K562 (cell line): Measurements from ENCODE around the gene PYGB. TPM values are rescaled to one million over a fixed set of nuclear protein-coding genes. Genes with fewer than 3 reads are reported as not detected.
A peak's percentile ranks its signal among the peaks of the same experiment; 100 is the strongest.

ENCODE experiments used
- E2F3 ChIP-seq: fragments of 250-450 bp; sonication (Bioruptor Pico); IDR thresholded peaks from 2 replicates; pipeline ENCODE4 v1.4.0; 2020; ENCODE audit warnings: mild to moderate bottlenecking
- GATAD2B ChIP-seq: fragments of 450-650 bp; IDR thresholded peaks from 2 replicates; pipeline ENCODE4 v1.6.1; 2017; ENCODE audit warnings: mild to moderate bottlenecking, borderline replicate concordance
- PCBP1 ChIP-seq: fragments of 200-400 bp; formaldehyde crosslinking; IDR thresholded peaks from 2 replicates; pipeline ENCODE4 v1.6.1; 2018; ENCODE audit warnings: mild to moderate bottlenecking, low read depth, low read length; ENCODE audit not compliant: poor library complexity, severe bottlenecking
- RBFOX2 ChIP-seq: fragments of 200-400 bp; formaldehyde crosslinking; IDR thresholded peaks from 2 replicates; pipeline ENCODE4 v1.6.1; 2017; ENCODE audit warnings: low read depth, mild to moderate bottlenecking, low read length, moderate library complexity
- TAF1 ChIP-seq: IDR thresholded peaks from 2 replicates; pipeline ENCODE4 v1.6.1; 2011; ENCODE audit warnings: mild to moderate bottlenecking, low read length, moderate library complexity; ENCODE audit not compliant: insufficient read depth, control insufficient read depth, severe bottlenecking; ENCODE audit errors: extremely low read depth
- TEAD4 ChIP-seq, 2 experiments: sonication (generic) in 1 of 2; formaldehyde crosslinking in 1 of 2; IDR thresholded peaks; 2 replicates each; pipeline versions ENCODE4 v1.6.1 to v1.8.0; 2012 to 2022; ENCODE audit warnings: borderline replicate concordance in 1 of 2, inconsistent platforms in 1 of 2, low read length in 1 of 2, mild to moderate bottlenecking in 1 of 2, missing genetic modification reagents in 1 of 2
- ZBTB7A ChIP-seq: IDR thresholded peaks from 2 replicates; pipeline ENCODE4 v1.6.1; 2011; ENCODE audit warnings: low read depth, mild to moderate bottlenecking, low read length, moderate library complexity, borderline replicate concordance; ENCODE audit not compliant: control insufficient read depth
- ZNF644 ChIP-seq: fragments of 200-800 bp; sonication (Bioruptor generic); IDR thresholded peaks from 2 replicates; pipeline ENCODE4 v1.6.1; 2016; ENCODE audit warnings: low read depth, missing genetic modification characterization, missing compliant biosample characterization
- polyA plus RNA-seq, 8 experiments: library from polyadenylated mRNA; depleted of rRNA in 4 of 8; stranded (reverse) in 5 of 8; unstranded in 3 of 8; fragments of >200 nt; fragmentation: Nextera tagmentation in 2 of 8; fragmentation: Illumina TruSeq in 1 of 8; extraction: Ambion mirVana in 2 of 8; extraction: Trizol in 1 of 8; gene quantifications; 2 replicates each; pipeline versions ENCODE4 v1.2.1 to v1.2.3, GENCODE V29; 2011 to 2014; ENCODE audit warnings: inconsistent platforms in 1 of 8, missing spikeins in 1 of 8
- total RNA-seq, 7 experiments: library from RNA; depleted of rRNA in 6 of 7; stranded (reverse); fragments of >200 nt in 6 of 7; fragmentation: Illumina TruSeq in 2 of 7; extraction: Trizol in 2 of 7; gene quantifications; 2 replicates each; pipeline versions ENCODE4 v1.2.1 to v1.2.3, GENCODE V29; 2011 to 2021; ENCODE audit warnings: low replicate concordance in 1 of 7
- TF ChIP-seq, protein P1 (sequence below): fragments of 450-650 bp; IDR thresholded peaks from 2 replicates; pipeline ENCODE4 v1.6.1; 2016; ENCODE audit warnings: mild to moderate bottlenecking, moderate library complexity
- TF ChIP-seq, protein P2 (sequence below): sonication (generic); formaldehyde crosslinking; IDR thresholded peaks from 2 replicates; pipeline ENCODE4 v1.9.0; 2022; ENCODE audit warnings: mild to moderate bottlenecking, missing genetic modification reagents
- TF ChIP-seq, protein P3 (sequence below), 2 experiments: fragments of 450-650 bp; conservative IDR thresholded peaks; 2 replicates each; pipeline ENCODE4 v1.6.1; 2017; ENCODE audit warnings: mild to moderate bottlenecking in 2 of 2, moderate library complexity in 2 of 2

PYGB gene
- total and polyA plus RNA-seq, 9 of the 15 experiments (the other 6 are each of a cell fraction or from before 2014, with no cell fraction given), result 0.34 to 18.0 (median 9.8) TPM

DNA sequence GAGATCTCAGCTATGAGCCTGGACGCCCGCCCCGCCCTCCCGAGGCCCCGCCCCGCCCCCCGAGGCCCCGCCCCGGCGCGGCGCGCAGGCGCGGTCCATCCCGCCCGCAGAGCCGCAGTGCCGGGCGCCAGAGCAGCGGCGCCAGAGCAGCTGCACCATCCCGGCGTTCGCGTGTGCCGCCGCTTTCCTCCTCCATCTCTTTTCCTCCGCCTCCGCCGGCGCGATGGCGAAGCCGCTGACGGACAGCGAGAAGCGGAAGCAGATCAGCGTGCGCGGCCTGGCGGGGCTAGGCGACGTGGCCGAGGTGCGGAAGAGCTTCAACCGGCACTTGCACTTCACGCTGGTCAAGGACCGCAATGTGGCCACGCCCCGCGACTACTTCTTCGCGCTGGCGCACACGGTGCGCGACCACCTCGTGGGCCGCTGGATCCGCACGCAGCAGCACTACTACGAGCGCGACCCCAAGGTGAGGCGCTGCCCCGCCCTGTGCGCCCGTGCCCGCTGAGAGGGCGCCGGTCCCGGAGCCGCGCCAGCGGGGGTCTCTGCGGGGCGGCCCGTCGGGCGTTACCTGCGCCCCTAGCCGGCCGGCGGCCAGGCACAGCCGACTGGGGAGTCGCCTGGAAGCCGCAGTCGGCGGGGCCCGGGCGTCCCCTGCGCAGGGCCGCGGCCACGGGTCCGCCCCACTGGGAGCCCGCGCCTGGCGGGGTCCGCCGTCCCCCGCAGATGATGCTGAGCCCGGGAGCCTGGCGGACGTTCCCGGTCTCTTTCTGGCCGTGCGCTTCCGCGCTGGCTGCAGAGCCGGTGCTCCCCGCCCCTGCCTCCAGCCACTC, at the start of gene PYGB (continued):
- TF ChIP-seq, protein P1, sequence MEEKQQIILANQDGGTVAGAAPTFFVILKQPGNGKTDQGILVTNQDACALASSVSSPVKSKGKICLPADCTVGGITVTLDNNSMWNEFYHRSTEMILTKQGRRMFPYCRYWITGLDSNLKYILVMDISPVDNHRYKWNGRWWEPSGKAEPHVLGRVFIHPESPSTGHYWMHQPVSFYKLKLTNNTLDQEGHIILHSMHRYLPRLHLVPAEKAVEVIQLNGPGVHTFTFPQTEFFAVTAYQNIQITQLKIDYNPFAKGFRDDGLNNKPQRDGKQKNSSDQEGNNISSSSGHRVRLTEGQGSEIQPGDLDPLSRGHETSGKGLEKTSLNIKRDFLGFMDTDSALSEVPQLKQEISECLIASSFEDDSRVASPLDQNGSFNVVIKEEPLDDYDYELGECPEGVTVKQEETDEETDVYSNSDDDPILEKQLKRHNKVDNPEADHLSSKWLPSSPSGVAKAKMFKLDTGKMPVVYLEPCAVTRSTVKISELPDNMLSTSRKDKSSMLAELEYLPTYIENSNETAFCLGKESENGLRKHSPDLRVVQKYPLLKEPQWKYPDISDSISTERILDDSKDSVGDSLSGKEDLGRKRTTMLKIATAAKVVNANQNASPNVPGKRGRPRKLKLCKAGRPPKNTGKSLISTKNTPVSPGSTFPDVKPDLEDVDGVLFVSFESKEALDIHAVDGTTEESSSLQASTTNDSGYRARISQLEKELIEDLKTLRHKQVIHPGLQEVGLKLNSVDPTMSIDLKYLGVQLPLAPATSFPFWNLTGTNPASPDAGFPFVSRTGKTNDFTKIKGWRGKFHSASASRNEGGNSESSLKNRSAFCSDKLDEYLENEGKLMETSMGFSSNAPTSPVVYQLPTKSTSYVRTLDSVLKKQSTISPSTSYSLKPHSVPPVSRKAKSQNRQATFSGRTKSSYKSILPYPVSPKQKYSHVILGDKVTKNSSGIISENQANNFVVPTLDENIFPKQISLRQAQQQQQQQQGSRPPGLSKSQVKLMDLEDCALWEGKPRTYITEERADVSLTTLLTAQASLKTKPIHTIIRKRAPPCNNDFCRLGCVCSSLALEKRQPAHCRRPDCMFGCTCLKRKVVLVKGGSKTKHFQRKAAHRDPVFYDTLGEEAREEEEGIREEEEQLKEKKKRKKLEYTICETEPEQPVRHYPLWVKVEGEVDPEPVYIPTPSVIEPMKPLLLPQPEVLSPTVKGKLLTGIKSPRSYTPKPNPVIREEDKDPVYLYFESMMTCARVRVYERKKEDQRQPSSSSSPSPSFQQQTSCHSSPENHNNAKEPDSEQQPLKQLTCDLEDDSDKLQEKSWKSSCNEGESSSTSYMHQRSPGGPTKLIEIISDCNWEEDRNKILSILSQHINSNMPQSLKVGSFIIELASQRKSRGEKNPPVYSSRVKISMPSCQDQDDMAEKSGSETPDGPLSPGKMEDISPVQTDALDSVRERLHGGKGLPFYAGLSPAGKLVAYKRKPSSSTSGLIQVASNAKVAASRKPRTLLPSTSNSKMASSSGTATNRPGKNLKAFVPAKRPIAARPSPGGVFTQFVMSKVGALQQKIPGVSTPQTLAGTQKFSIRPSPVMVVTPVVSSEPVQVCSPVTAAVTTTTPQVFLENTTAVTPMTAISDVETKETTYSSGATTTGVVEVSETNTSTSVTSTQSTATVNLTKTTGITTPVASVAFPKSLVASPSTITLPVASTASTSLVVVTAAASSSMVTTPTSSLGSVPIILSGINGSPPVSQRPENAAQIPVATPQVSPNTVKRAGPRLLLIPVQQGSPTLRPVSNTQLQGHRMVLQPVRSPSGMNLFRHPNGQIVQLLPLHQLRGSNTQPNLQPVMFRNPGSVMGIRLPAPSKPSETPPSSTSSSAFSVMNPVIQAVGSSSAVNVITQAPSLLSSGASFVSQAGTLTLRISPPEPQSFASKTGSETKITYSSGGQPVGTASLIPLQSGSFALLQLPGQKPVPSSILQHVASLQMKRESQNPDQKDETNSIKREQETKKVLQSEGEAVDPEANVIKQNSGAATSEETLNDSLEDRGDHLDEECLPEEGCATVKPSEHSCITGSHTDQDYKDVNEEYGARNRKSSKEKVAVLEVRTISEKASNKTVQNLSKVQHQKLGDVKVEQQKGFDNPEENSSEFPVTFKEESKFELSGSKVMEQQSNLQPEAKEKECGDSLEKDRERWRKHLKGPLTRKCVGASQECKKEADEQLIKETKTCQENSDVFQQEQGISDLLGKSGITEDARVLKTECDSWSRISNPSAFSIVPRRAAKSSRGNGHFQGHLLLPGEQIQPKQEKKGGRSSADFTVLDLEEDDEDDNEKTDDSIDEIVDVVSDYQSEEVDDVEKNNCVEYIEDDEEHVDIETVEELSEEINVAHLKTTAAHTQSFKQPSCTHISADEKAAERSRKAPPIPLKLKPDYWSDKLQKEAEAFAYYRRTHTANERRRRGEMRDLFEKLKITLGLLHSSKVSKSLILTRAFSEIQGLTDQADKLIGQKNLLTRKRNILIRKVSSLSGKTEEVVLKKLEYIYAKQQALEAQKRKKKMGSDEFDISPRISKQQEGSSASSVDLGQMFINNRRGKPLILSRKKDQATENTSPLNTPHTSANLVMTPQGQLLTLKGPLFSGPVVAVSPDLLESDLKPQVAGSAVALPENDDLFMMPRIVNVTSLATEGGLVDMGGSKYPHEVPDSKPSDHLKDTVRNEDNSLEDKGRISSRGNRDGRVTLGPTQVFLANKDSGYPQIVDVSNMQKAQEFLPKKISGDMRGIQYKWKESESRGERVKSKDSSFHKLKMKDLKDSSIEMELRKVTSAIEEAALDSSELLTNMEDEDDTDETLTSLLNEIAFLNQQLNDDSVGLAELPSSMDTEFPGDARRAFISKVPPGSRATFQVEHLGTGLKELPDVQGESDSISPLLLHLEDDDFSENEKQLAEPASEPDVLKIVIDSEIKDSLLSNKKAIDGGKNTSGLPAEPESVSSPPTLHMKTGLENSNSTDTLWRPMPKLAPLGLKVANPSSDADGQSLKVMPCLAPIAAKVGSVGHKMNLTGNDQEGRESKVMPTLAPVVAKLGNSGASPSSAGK, result peak; percentile 80
- TF ChIP-seq TEAD4 (IDR thresholded peaks at IDR 0.05; ENCODE audit: low read length), result no peak
- no peak for TF ChIP-seq TEAD4 (CRISPR knock-in tag; IDR thresholded peaks at IDR 0.05; ENCODE audit: borderline replicate concordance)
- TF ChIP-seq TAF1, result peak; percentile 67
- TF ChIP-seq E2F3 (CRISPR knock-in tag), result no peak
- TF ChIP-seq, protein P2, sequence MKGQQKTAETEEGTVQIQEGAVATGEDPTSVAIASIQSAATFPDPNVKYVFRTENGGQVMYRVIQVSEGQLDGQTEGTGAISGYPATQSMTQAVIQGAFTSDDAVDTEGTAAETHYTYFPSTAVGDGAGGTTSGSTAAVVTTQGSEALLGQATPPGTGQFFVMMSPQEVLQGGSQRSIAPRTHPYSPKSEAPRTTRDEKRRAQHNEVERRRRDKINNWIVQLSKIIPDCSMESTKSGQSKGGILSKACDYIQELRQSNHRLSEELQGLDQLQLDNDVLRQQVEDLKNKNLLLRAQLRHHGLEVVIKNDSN, result peak; percentile 26; the same call in 1 of the 2 replicates
- TF ChIP-seq, protein P3, sequence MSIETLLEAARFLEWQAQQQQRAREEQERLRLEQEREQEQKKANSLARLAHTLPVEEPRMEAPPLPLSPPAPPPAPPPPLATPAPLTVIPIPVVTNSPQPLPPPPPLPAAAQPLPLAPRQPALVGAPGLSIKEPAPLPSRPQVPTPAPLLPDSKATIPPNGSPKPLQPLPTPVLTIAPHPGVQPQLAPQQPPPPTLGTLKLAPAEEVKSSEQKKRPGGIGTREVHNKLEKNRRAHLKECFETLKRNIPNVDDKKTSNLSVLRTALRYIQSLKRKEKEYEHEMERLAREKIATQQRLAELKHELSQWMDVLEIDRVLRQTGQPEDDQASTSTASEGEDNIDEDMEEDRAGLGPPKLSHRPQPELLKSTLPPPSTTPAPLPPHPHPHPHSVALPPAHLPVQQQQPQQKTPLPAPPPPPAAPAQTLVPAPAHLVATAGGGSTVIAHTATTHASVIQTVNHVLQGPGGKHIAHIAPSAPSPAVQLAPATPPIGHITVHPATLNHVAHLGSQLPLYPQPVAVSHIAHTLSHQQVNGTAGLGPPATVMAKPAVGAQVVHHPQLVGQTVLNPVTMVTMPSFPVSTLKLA (conservative IDR thresholded peaks at IDR 0.05), result peak; percentile 40 to 77; a peak in 2 of 4 replicates
- TF ChIP-seq ZNF644, result no peak
- TF ChIP-seq ZBTB7A, result peak; percentile 69; the same call in 1 of the 2 replicates
- TF ChIP-seq PCBP1, result no peak
- TF ChIP-seq GATAD2B, result 0 out of 2 replicates have a peak, but pooled peaks have one; percentile 69
- TF ChIP-seq RBFOX2, result peak; percentile 87
